HEK293T (cell line): ENCODE data around the gene RPRD1A.
"Not testable (repeated sequence)": the region's sequence is repeated elsewhere in the genome, so short reads cannot be mapped to it uniquely, and the experiment has no call there.

Source experiments
- CTCF ChIA-PET: fragments of 350-600 bp; formaldehyde crosslinking; extraction: SDS; loops from one replicate; lab custom pipeline; 2021; ENCODE audit warnings: antibody characterized with exemption, inconsistent platforms; lab: Yijun Ruan, JAX
- POLR2A ChIA-PET: fragments of 350-600 bp; formaldehyde crosslinking; extraction: SDS; loops from one replicate; lab custom pipeline; 2020; ENCODE audit warnings: antibody characterized with exemption, inconsistent platforms; lab: Yijun Ruan, JAX
- DNase-seq: peaks from one replicate; pipeline ENCODE4 v3.0.0; 2012; ENCODE audit warnings: mixed read lengths; ENCODE audit errors: extremely low spot score
- ARNT ChIP-seq: fragments of 450-650 bp; IDR thresholded peaks from 2 replicates; pipeline ENCODE4 v1.6.1; 2017; ENCODE audit warnings: mild to moderate bottlenecking
- BHLHE40 ChIP-seq: fragments of 450-650 bp; IDR thresholded peaks from 2 replicates; pipeline ENCODE4 v1.6.1; 2016; ENCODE audit warnings: mild to moderate bottlenecking, moderate library complexity, borderline replicate concordance
- CTBP1 ChIP-seq: fragments of 450-650 bp; IDR thresholded peaks from 2 replicates; pipeline ENCODE4 v1.6.1; 2016; ENCODE audit warnings: borderline replicate concordance
- ELF4 ChIP-seq: fragments of 450-650 bp; IDR thresholded peaks from 2 replicates; pipeline ENCODE4 v1.6.1; 2017; ENCODE audit warnings: antibody characterized with exemption
- FOXA1 ChIP-seq: fragments of 450-650 bp; IDR thresholded peaks from 2 replicates; pipeline ENCODE4 v1.6.1; 2016; ENCODE audit warnings: mild to moderate bottlenecking
- FOXK2 ChIP-seq: fragments of 450-650 bp; IDR thresholded peaks from 2 replicates; pipeline ENCODE4 v1.6.1; 2016; ENCODE audit warnings: mild to moderate bottlenecking
- FOXM1 ChIP-seq: fragments of 450-650 bp; IDR thresholded peaks from 2 replicates; pipeline ENCODE4 v1.6.1; 2017; ENCODE audit warnings: mild to moderate bottlenecking, borderline replicate concordance
- HDGF ChIP-seq: fragments of 450-650 bp; IDR thresholded peaks from 2 replicates; pipeline ENCODE4 v1.6.1; 2017; ENCODE audit warnings: antibody characterized with exemption, borderline replicate concordance
- L3MBTL2 ChIP-seq: fragments of 450-650 bp; conservative IDR thresholded peaks from 2 replicates; pipeline ENCODE4 v1.6.1; 2016; ENCODE audit warnings: mild to moderate bottlenecking
- LEF1 ChIP-seq: fragments of 450-650 bp; IDR thresholded peaks from 2 replicates; pipeline ENCODE4 v1.6.1; 2017; ENCODE audit warnings: mild to moderate bottlenecking, borderline replicate concordance
- NFRKB ChIP-seq: fragments of 450-650 bp; IDR thresholded peaks from 2 replicates; pipeline ENCODE4 v1.6.1; 2016; ENCODE audit warnings: mild to moderate bottlenecking, moderate library complexity
- SP1 ChIP-seq: fragments of 450-650 bp; IDR thresholded peaks from 2 replicates; pipeline ENCODE4 v1.6.1; 2017
- SUZ12 ChIP-seq: fragments of 450-650 bp; IDR thresholded peaks from 2 replicates; pipeline ENCODE4 v1.6.1; 2016; ENCODE audit warnings: mild to moderate bottlenecking
- TARDBP ChIP-seq: fragments of 450-650 bp; IDR thresholded peaks from 2 replicates; pipeline ENCODE4 v1.6.1; 2016
- ZNF384 ChIP-seq: fragments of 450-650 bp; IDR thresholded peaks from 2 replicates; pipeline ENCODE4 v1.6.1; 2016
- TF ChIP-seq, protein P1 (sequence below): fragments of 450-650 bp; IDR thresholded peaks from 2 replicates; pipeline ENCODE4 v1.6.1; 2016

Gene RPRD1A

DNA sequence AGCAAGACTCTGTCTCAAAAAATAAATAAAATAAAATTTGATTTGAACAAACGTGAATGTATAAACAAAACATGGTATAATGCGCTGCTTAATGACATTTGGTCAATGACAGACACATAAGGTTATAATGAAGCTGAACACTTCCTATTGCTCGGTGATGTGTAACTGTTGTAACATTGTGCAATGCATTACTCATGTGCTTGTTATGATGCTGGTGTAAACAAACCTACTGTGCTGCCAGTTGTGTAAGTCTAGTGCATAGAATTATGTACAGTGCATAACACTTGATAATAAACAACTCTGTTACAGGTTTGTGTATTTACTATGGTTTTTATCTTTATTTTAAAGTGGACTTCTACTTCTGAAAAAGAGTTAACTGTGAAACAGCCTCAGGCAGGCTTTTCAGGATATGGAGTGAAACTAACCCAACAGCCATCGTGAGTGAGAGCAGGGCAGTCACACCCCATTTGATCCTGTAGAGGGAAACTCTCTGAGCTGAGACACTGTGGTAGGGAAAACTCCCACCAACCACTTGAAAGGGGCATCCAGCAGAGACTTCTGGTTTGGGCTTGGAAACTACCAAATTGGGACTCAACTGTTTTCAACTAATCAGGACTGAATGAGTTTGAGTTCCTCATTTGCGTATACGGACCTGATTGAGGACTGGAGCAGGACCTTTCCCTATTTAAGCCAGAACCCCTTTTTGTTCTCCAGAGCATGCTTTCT lies 8.7 kb upstream of the RPRD1A start:
- TF ChIP-seq FOXK2, result no peak
- no peak for TF ChIP-seq SP1
- TF ChIP-seq ZNF384, result no peak
- no peak for TF ChIP-seq LEF1
- TF ChIP-seq FOXA1, result no peak
- no peak for TF ChIP-seq ARNT
- TF ChIP-seq NFRKB, result no peak
- TF ChIP-seq ELF4, result no peak
- no peak for TF ChIP-seq TARDBP
- TF ChIP-seq SUZ12, result no peak
- TF ChIP-seq FOXM1, result no peak
- no peak for TF ChIP-seq CTBP1
- no peak for TF ChIP-seq BHLHE40
- TF ChIP-seq, protein P1, sequence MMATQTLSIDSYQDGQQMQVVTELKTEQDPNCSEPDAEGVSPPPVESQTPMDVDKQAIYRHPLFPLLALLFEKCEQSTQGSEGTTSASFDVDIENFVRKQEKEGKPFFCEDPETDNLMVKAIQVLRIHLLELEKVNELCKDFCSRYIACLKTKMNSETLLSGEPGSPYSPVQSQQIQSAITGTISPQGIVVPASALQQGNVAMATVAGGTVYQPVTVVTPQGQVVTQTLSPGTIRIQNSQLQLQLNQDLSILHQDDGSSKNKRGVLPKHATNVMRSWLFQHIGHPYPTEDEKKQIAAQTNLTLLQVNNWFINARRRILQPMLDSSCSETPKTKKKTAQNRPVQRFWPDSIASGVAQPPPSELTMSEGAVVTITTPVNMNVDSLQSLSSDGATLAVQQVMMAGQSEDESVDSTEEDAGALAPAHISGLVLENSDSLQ, result no peak
- TF ChIP-seq L3MBTL2, result no peak
- TF ChIP-seq HDGF, result no peak
- ChIA-PET CTCF (interaction anchor here (1.0 kb wide), 1 partner anchor 11 kb away, joined by 3 read pairs; no protein-coding TSS in a partner anchor), POLR2A (interaction anchor here (0.6 kb wide), 1 partner anchor 35 kb away, joined by 3 read pairs; no protein-coding TSS in a partner anchor)
- no peak for DNase-seq

DNA sequence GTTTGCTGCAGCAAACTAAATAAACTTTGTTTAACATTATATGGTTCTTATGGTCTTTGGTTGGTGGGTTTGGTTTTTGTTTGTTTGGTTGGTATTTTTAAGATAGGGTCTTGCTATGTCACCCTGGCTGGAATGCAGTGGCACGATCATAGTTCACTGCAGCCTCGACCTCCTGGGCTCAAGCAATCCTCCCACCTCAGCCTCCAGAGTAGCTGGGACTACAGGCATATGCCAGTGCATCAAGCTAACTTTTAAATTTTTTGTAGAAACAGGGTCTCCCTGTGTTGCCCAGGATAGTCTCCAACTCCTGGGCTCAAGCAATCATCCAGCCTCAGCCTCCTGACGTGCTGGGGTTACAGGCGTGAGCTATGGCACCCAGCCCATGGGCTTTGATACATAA lies 7.1 kb upstream of the RPRD1A start:
- POLR2A ChIA-PET, result interaction anchor here (1.0 kb wide), 1 partner anchor 54 kb away, joined by 3 read pairs; no protein-coding TSS in a partner anchor
- no peak for DNase-seq
- TF ChIP-seq NFRKB, result no peak
- TF ChIP-seq SUZ12, result no peak
- TF ChIP-seq TARDBP, result no peak
- no peak for TF ChIP-seq FOXK2
- no peak for TF ChIP-seq BHLHE40
- TF ChIP-seq ELF4, result no peak
- no peak for TF ChIP-seq LEF1
- CTCF ChIA-PET, result no interaction called here

DNA sequence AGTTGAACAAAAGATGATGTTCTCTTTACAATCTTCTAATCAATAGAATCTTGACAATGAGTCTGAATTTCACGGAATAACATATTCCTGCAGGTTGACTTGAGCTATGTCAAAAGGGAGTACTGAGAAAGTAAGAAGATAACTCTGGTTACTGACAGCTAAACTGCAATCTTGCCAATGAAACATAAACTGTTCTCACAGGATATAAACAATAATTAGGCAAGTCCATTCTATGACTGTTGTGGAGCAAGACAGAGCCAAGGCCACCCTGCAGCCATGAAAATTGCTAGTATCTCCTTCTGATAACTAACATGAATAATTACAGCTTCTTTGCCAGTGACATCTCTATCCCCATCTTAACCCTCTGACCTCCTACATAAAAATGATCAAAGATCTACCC lies 6.3 kb upstream of the RPRD1A start:
- POLR2A ChIA-PET, result interaction anchor here (1.0 kb wide), 1 partner anchor 55 kb away, joined by 3 read pairs; no protein-coding TSS in a partner anchor
- DNase-seq, result no peak
- TF ChIP-seq, protein P1, result 0 out of 2 replicates have a peak, but pooled peaks have one; percentile 4
- TF ChIP-seq L3MBTL2, result no peak
- CTCF ChIA-PET, result interaction anchor here (0.6 kb wide), 1 partner anchor 264 kb away, joined by 5 read pairs; no protein-coding TSS in a partner anchor

DNA sequence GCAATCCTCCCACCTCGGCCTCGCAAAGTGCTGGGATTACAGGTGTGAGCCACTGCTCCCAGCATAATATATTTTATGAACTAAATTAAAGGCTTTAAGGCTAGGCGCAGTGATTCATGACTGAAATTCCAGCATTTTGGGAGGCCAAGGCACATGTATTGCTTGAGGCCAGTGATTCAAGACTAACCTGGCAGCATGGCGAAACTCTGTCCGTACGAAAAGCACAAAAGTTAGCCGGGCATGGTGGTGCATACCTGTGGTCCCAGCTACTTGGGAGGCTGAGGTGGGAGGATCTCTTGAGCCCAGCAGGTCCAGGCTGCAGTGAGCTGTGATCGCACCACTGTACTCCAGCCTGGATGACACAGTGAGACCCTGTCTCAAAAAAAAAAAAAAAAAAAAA lies 5.0 kb upstream of the RPRD1A start:
- DNase-seq, POLR2A ChIA-PET, CTCF ChIA-PET: not testable (repeated sequence)

DNA sequence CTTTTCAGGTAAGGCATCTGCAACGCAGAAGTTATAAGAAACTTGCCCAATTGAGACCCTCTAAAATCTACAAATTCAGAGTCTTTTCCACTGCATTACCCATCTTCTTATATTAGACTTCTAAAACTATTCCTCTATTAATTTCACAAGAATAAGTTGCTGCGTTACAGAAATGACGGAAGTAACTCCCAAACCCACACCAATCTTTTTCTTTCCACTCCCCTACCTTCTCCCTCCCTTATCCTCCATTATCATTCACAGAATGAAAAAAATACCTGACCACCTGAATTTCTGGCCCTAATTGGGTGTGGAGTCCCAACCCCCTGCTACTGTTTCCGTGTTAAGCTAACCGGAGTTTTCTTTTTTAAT lies 689 bp downstream of the RPRD1A start:
- POLR2A ChIA-PET, result interaction anchor here (0.7 to 1.5 kb wide), 10 partner anchors 9 to 119 kb away, joined by 3 to 8 read pairs (median 4); partner anchors contain the start of genes ELP2 and SLC39A6
- TF ChIP-seq ARNT (no peak), FOXA1 (no peak)
- peak; percentile 35 for DNase-seq
- CTCF ChIA-PET, result no interaction called here

DNA sequence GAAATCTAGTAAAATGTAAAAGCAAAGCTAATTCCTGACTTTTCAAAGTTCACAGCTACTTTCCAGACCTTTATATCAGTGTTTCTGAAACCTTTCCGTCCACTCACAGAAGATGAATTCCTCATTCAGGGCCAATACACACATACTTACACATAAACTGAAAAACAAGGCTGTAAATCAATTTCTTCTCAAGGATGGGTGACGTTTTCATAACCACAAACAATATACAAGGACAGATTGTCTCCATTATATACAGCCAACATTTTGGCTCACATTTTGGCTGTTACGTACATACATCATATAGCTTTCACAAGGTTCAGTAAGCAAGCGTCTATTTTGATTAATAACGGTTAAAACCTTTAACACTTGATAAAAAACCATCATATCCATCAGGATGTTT lies 1.4 kb downstream of the RPRD1A start:
- TF ChIP-seq SUZ12, result no peak
- TF ChIP-seq, protein P1, result peak; percentile 90
- ChIA-PET CTCF (interaction anchor here (0.5 to 1.8 kb wide), 2 partner anchors 48 to 337 kb away, joined by 3 to 6 read pairs; no protein-coding TSS in a partner anchor), POLR2A (interaction anchor here (1.5 kb wide), 2 partner anchors 19 to 63 kb away, joined by 3 to 8 read pairs; partner anchors contain the start of genes ELP2 and SLC39A6)
- DNase-seq, result no peak

DNA sequence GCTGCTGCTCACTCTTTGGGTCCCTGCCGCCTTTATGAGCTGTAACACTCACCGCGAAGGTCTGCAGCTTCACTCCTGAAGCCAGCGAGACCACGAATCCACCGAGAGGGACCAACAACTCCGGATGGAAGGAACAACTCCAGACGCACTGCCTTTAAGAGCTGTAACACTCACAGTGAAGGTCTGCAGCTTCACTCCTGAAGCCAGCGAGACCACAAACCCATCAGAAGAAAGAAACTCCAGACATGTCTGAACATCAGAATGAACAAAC lies 2.6 kb downstream of the RPRD1A start:
- CTCF ChIA-PET, result interaction anchor here (1.8 kb wide), 1 partner anchor 46 kb away, joined by 6 read pairs; no protein-coding TSS in a partner anchor
- DNase-seq, POLR2A ChIA-PET: not testable (repeated sequence)
